Astrocyte of the spinal cord (primary cell): ENCODE data around the gene HTRA3.

ENCODE experiments used
- DNase-seq: peaks from one replicate; pipeline ENCODE4 v3.0.0; 2011; ENCODE audit warnings: low read depth, low spot score
- H3K4me3 ChIP-seq: 2 replicates; pipeline ENCODE4 v1.5.1; 2011; ENCODE audit warnings: low read depth, mild to moderate bottlenecking, low read length, moderate library complexity
- in situ Hi-C: cut with HindIII; loops from 2 replicates; pipeline ENCODE4 v1.10.0; 2017; ENCODE audit warnings: low sequenced_read_pairs
- TF ChIP-seq, protein P1 (sequence below): IDR thresholded peaks from 2 replicates; pipeline ENCODE4 v1.5.1; 2012; ENCODE audit warnings: low read depth, mild to moderate bottlenecking, low read length, inconsistent platforms

The HTRA3 gene

GRCh38 chr4:8297141-8297601 is 27.6 kb downstream of the HTRA3 start:
- in situ Hi-C loops, result no loop called here
- DNase-seq, result no peak
- TF ChIP-seq, protein P1, sequence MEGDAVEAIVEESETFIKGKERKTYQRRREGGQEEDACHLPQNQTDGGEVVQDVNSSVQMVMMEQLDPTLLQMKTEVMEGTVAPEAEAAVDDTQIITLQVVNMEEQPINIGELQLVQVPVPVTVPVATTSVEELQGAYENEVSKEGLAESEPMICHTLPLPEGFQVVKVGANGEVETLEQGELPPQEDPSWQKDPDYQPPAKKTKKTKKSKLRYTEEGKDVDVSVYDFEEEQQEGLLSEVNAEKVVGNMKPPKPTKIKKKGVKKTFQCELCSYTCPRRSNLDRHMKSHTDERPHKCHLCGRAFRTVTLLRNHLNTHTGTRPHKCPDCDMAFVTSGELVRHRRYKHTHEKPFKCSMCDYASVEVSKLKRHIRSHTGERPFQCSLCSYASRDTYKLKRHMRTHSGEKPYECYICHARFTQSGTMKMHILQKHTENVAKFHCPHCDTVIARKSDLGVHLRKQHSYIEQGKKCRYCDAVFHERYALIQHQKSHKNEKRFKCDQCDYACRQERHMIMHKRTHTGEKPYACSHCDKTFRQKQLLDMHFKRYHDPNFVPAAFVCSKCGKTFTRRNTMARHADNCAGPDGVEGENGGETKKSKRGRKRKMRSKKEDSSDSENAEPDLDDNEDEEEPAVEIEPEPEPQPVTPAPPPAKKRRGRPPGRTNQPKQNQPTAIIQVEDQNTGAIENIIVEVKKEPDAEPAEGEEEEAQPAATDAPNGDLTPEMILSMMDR, result no peak
- no peak overlapping the region for H3K4me3 ChIP-seq

DNA sequence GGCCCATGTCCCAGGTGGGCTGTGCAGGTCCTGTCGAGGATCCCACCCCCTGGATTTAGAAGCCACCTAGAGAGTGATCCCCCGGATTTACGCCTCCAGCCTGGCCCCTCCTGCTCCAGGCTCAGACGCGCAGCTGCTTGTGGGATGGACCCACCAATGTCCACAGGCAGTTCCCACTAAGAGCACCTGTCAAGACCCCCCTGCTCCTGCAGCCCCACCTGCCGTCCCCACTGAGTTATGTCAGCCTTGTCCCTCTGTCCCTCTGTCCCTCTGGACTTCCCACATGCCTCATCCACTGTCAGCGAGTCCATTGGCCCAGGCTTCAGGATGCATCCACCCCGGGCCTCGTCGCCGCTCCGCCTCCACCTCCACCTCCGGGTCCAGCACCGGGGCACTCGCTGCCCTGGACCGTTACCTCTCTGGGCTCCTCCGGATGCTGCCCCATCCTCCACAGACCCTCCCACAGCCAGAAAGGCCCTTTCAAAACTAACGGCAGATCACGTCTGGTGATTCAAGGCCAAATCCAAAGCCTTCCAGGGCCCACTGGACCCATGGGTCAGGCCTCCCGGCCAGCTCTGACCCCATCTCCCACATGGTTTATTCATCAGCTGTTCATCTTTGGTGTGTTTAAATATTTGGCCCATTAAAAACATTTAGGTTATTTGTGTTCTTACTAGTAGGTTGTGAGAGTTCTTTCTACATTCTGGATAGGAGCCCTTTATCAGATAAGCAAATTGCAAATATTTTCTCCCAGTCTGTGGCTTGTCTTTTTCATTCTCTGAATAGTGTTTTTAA is 28.3 kb downstream of the HTRA3 start:
- in situ Hi-C loops, result no loop called here
- TF ChIP-seq, protein P1, result no peak
- no peak overlapping the region for H3K4me3 ChIP-seq
- no peak for DNase-seq

DNA sequence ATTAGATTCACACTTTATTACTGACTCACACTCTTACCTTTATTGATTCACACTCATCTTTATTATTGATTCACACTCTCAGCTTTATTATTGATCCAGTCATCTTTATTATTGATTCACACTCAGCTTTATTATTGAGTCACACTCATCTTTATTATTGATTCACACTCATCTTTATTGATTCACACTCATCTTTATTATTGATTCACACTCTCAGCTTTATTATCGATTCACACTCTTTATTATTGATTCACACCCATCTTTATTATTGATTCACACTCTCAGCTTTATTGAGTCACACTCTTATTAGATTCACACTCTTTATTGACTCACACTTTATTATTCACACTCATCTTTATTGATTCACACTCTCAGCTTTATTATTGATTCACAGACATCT is 31.3 kb downstream of the HTRA3 start:
- in situ Hi-C loops, result no loop called here
- no peak overlapping the region for H3K4me3 ChIP-seq
- no peak for DNase-seq
- TF ChIP-seq, protein P1, result no peak

GRCh38 chr4:8301851-8302730 is 32.5 kb downstream of the HTRA3 start:
- no peak overlapping the region for H3K4me3 ChIP-seq
- in situ Hi-C loops, result no loop called here
- DNase-seq, result no peak
- TF ChIP-seq, protein P1, result no peak

DNA sequence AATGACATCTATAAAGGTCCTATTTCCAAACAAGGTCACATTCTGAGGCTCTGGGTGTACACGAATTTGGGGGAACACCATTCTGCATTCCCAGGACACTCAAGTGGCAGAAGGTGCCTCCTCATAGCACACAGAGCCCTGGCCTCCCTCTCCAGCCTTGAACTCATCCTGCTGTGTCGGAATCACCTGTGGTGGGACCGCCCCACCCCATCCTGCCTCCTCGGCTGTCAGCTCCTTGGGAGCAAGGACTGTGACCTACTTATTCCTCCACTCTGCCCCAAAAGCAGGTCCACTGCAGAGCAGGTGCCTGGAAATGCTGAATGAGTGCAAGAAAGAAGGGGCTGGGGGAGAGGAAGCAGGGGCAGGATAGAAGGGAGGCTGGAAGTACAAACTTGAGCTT is 33.5 kb downstream of the HTRA3 start:
- no peak overlapping the region for H3K4me3 ChIP-seq
- in situ Hi-C loops, result no loop called here
- TF ChIP-seq, protein P1, result no peak
- no peak for DNase-seq

GRCh38 chr4:8303485-8304281 is 34.1 kb downstream of the HTRA3 start:
- in situ Hi-C loops, result no loop called here
- DNase-seq, result peak; percentile 79
- no peak overlapping the region for H3K4me3 ChIP-seq
- TF ChIP-seq, protein P1, result no peak
